HPDE6-E6E7 (cell line): ENCODE results near the gene HMGN1.
A peak's percentile ranks its signal among the peaks of the same experiment; 100 is the strongest.
"Not testable (repeated sequence)": the region's sequence is repeated elsewhere in the genome, so short reads cannot be mapped to it uniquely, and the experiment has no call there.

Experiments
- DNase-seq: peaks from one replicate; pipeline ENCODE4 v3.0.0; 2011; ENCODE audit warnings: missing footprints; ENCODE audit errors: extremely low spot score

The HMGN1 gene

GRCh38 chr21:39348355-39349210 lies at the start of gene HMGN1:
TSS of gene HMGN1 (minus strand) at chr21:39349088. CDS start at chr21:39348917, 171 bp downstream.
- DNase-seq: peak; percentile 50

- DNase-seq: no peak
Measured at GRCh38 chr21:39397646-39398385, 48.9 kb upstream of the HMGN1 start.

- DNase-seq: no peak
Measured at GRCh38 chr21:39392981-39393380, 44.1 kb upstream of the HMGN1 start.

- no peak for DNase-seq
Measured at GRCh38 chr21:39390212-39390765, 41.4 kb upstream of the HMGN1 start.

GRCh38 chr21:39388811-39389155 lies 39.9 kb upstream of the HMGN1 start:
- no peak for DNase-seq

GRCh38 chr21:39388038-39388810 lies 39.3 kb upstream of the HMGN1 start:
- DNase-seq: peak; percentile 85

- peak; percentile 91 for DNase-seq
Measured at GRCh38 chr21:39387461-39388037, 38.7 kb upstream of the HMGN1 start.

GRCh38 chr21:39386899-39387298 lies 38.0 kb upstream of the HMGN1 start:
- no peak for DNase-seq

GRCh38 chr21:39386194-39386593 lies 37.3 kb upstream of the HMGN1 start:
- no peak for DNase-seq

- no peak for DNase-seq
Measured at GRCh38 chr21:39385299-39386145, 36.6 kb upstream of the HMGN1 start.

GRCh38 chr21:39384674-39385298 lies 35.9 kb upstream of the HMGN1 start:
- DNase-seq: no peak

GRCh38 chr21:39382096-39382495 lies 33.2 kb upstream of the HMGN1 start:
- not testable (repeated sequence) for DNase-seq

- DNase-seq: no peak
Measured at GRCh38 chr21:39381009-39381408, 32.1 kb upstream of the HMGN1 start.

GRCh38 chr21:39379986-39380891 lies 31.4 kb upstream of the HMGN1 start:
- DNase-seq: peak; percentile 91

- no peak for DNase-seq
Measured at GRCh38 chr21:39377444-39378050, 28.7 kb upstream of the HMGN1 start.

GRCh38 chr21:39375446-39375845 lies 26.6 kb upstream of the HMGN1 start:
- DNase-seq: no peak

GRCh38 chr21:39374046-39374445 lies 25.2 kb upstream of the HMGN1 start:
- no peak for DNase-seq

GRCh38 chr21:39373634-39374033 lies 24.7 kb upstream of the HMGN1 start:
- peak; percentile 50 for DNase-seq

- DNase-seq: not testable (repeated sequence)
Measured at GRCh38 chr21:39369896-39370288, 21.0 kb upstream of the HMGN1 start.
